ENCODE measurements around the gene SLC6A9.

DNA sequence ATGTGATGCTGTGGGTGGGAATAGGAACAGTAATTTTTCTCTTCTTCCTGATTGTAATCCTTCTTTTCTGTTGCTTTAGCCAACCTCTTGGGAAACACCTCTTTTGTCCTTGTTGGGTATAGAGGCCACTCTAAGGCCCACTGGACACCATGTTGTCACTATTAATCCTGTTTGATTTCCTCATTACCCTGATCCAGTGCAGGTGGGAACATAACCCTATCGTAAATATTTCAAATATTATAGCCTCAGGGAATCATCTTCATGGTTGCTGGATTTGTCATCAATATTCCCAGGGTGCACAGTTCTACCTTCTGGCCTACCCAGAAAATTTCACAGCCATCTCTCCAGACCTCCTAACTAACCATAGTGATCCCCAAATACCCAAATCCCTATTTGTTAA, 27.9 kb upstream of the SLC6A9 start:
- TF ChIP-seq, protein P1, sequence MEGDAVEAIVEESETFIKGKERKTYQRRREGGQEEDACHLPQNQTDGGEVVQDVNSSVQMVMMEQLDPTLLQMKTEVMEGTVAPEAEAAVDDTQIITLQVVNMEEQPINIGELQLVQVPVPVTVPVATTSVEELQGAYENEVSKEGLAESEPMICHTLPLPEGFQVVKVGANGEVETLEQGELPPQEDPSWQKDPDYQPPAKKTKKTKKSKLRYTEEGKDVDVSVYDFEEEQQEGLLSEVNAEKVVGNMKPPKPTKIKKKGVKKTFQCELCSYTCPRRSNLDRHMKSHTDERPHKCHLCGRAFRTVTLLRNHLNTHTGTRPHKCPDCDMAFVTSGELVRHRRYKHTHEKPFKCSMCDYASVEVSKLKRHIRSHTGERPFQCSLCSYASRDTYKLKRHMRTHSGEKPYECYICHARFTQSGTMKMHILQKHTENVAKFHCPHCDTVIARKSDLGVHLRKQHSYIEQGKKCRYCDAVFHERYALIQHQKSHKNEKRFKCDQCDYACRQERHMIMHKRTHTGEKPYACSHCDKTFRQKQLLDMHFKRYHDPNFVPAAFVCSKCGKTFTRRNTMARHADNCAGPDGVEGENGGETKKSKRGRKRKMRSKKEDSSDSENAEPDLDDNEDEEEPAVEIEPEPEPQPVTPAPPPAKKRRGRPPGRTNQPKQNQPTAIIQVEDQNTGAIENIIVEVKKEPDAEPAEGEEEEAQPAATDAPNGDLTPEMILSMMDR (IDR thresholded peaks at IDR 0.05; ENCODE audit: low read depth, low read length, missing input control) = no peak
- TF ChIP-seq RAD21 (IDR thresholded peaks at IDR 0.05) = no peak
- TF ChIP-seq GABPA (IDR thresholded peaks at IDR 0.05 in 1 of 2, conservative IDR thresholded peaks at IDR 0.05 in 1 of 2) = no peak
- no peak for TF ChIP-seq HNF4G (IDR thresholded peaks at IDR 0.05)
- TF ChIP-seq, protein P2, sequence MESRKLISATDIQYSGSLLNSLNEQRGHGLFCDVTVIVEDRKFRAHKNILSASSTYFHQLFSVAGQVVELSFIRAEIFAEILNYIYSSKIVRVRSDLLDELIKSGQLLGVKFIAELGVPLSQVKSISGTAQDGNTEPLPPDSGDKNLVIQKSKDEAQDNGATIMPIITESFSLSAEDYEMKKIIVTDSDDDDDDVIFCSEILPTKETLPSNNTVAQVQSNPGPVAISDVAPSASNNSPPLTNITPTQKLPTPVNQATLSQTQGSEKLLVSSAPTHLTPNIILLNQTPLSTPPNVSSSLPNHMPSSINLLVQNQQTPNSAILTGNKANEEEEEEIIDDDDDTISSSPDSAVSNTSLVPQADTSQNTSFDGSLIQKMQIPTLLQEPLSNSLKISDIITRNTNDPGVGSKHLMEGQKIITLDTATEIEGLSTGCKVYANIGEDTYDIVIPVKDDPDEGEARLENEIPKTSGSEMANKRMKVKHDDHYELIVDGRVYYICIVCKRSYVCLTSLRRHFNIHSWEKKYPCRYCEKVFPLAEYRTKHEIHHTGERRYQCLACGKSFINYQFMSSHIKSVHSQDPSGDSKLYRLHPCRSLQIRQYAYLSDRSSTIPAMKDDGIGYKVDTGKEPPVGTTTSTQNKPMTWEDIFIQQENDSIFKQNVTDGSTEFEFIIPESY (IDR thresholded peaks at IDR 0.05) = no peak
- no peak for TF ChIP-seq TAF1 (conservative IDR thresholded peaks at IDR 0.05)
- TF ChIP-seq SP1 (IDR thresholded peaks at IDR 0.05) = no peak
- TF ChIP-seq, protein P3, sequence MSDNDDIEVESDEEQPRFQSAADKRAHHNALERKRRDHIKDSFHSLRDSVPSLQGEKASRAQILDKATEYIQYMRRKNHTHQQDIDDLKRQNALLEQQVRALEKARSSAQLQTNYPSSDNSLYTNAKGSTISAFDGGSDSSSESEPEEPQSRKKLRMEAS (IDR thresholded peaks at IDR 0.05) = no peak
- no peak for TF ChIP-seq YY1 (IDR thresholded peaks at IDR 0.05)
- no peak for TF ChIP-seq EGR1 (IDR thresholded peaks at IDR 0.05; ENCODE audit: low read depth in 2 of 2)
- no peak for TF ChIP-seq JUND (IDR thresholded peaks at IDR 0.05)

Data from liver (tissue), 3 donors.